Activated naive CD4-positive, alpha-beta T cell treated with anti-CD3 and anti-CD28 coated beads, Interleukin-2, amount 10 ng/mL, durations not matched to agents 7 days and 5 days (primary cell): ENCODE data around the gene PGBD5.

Experiments used
- CTCF ChIA-PET: fragments of 350-600 bp; sonication (Branson Sonifier 250); formaldehyde crosslinking; loops from one replicate; lab custom pipeline; 2021; ENCODE audit warnings: antibody characterized with exemption; lab: Charles Lee
- DNase-seq: peaks from one replicate; pipeline ENCODE4 v3.0.0-alpha.2; 2020
- H3K27ac Mint-ChIP-seq: one replicate; pipeline ENCODE4 v1.8.0; 2021; ENCODE audit warnings: mild to moderate bottlenecking, moderate library complexity, mixed read lengths
- H3K27me3 Mint-ChIP-seq: one replicate; pipeline ENCODE4 v1.8.0; 2021; ENCODE audit warnings: mild to moderate bottlenecking, mixed read lengths
- H3K36me3 Mint-ChIP-seq: one replicate; pipeline ENCODE4 v1.8.0; 2021; ENCODE audit warnings: mixed read lengths
- H3K4me1 Mint-ChIP-seq: one replicate; pipeline ENCODE4 v1.8.0; 2021; ENCODE audit warnings: mixed read lengths
- H3K4me3 Mint-ChIP-seq: one replicate; pipeline ENCODE4 v1.8.0; 2021; ENCODE audit warnings: mild to moderate bottlenecking, moderate library complexity, mixed read lengths
- H3K9me3 Mint-ChIP-seq: one replicate; pipeline ENCODE4 v1.8.0; 2021; ENCODE audit warnings: mixed read lengths

The PGBD5 gene

DNA sequence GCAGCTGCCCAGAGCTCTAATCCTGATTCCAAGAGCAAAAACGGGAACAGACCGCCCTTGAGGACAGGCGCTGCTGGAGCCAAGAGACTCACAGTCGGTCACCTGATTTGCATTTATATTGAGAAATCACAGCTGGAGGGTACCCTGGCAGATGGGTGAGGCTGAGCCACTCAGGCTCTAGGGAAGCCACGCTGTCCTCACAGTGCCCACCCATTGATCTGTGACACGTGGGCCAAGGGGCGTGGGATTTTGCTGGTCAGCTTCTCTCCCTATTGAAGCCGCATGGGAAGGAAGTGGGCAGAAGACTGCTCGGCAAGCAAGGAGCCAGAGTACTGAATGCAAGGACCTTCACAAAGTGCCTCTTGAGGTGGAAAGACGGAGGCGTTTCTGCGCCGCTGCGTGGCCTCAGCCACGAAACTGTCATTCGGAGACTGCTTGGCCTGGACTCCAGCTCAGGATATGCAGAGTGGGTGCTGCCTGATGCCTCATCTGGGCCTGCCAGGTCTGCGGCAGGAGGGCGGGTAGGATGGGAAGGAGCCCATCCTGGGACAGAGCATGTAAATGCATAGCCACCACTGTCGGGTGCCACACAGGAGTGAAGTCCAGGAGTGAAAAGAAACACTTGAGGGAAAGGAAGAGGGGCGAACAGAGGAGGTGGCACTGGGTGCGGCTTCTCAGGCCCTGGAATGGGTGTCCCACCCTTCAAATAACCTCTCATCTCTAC, 139.8 kb downstream of the PGBD5 start:
- DNase-seq, result no peak
- CTCF ChIA-PET, result no interaction called here
- no peaks in the 10 kb centered on the region for H3K9me3 Mint-ChIP-seq
- peaks cover 13% of the 10 kb centered on the region for H3K27me3 Mint-ChIP-seq
- H3K36me3 Mint-ChIP-seq, result peaks cover 2% of the 10 kb centered on the region
- H3K27ac Mint-ChIP-seq, result no peak overlapping the region
- H3K4me1 Mint-ChIP-seq, result peaks cover 19% of the 10 kb centered on the region
- no peak overlapping the region for H3K4me3 Mint-ChIP-seq

DNA sequence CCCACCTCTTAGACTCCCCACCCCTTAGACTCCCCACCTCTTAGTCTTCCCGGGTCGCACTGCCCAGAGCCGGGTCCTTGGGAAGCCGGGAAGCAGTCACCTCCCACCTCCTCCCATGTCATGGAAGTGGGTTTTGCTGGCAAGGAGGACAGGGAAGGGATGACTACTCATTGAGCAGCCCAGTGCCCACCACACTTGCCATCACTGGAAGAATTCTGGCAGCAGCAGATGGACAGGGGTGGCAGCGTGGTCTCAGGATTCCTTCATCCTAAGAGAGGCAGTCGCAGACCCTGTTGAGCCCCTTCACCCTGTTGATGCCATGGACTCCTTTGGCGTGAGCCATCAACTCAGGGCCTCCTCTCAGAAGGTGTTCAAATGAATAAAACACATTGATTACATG, 140.8 kb downstream of the PGBD5 start:
- H3K4me3 Mint-ChIP-seq, result no peak overlapping the region
- peaks cover 24% of the 10 kb centered on the region for H3K4me1 Mint-ChIP-seq
- no peaks in the 10 kb centered on the region for H3K9me3 Mint-ChIP-seq
- no peak overlapping the region for H3K27ac Mint-ChIP-seq
- H3K36me3 Mint-ChIP-seq, result peaks cover 5% of the 10 kb centered on the region
- peaks cover 9% of the 10 kb centered on the region for H3K27me3 Mint-ChIP-seq
- DNase-seq, result peak; percentile 11
- CTCF ChIA-PET, result no interaction called here

DNA sequence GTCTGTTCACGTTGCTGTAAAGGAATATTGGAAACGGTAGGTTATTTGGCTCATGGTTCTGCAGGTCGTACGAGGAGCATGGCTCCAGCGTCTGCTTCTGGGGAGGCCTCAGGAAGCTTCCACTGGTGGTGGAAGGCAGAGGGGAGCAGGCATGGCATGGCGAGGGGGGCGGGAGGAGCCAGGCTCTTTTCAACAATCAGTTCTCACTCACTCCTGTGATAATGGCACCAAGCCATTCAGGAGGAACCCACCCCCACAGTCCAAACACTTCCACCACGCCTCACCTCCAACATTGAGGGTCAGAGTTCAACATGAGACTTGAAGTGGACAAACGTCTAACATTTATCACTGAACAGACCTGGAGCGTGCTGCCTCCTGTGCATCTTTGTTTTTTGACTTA, 141.2 kb downstream of the PGBD5 start:
- Mint-ChIP-seq H3K27ac (no peak overlapping the region), H3K27me3 (peaks cover 4% of the 10 kb centered on the region), H3K9me3 (no peaks in the 10 kb centered on the region), H3K36me3 (peaks cover 5% of the 10 kb centered on the region), H3K4me1 (peaks cover 24% of the 10 kb centered on the region), H3K4me3 (no peak overlapping the region)
- CTCF ChIA-PET, result no interaction called here
- DNase-seq, result peak; percentile 3

DNA sequence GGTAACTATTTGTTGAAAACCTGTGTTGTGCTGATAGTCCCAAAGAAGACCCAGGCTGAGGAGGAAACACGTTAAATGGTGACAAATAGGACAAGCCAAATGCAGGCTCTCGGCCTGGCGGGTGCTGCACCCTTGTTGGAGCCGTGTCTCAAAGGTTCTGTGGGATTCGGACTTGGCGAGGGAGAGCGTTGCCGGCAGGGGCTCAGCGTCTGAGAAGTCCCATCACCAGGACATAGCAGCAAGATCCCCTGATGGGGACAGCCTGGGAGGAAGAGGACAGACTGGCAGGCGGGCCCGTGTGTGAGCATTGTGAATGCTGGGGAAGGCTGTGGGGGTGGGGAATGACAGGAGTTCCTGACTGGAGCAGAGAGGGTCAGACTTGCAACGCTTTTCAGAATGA, 142.5 kb downstream of the PGBD5 start:
- peak; percentile 5 for DNase-seq
- H3K36me3 Mint-ChIP-seq, result peaks cover 12% of the 10 kb centered on the region
- H3K27ac Mint-ChIP-seq, result no peak overlapping the region
- H3K9me3 Mint-ChIP-seq, result no peaks in the 10 kb centered on the region
- peaks cover 4% of the 10 kb centered on the region for H3K27me3 Mint-ChIP-seq
- CTCF ChIA-PET, result interaction anchor here (1.0 kb wide), 1 partner anchor 623 kb away, joined by 3 read pairs; no protein-coding TSS in a partner anchor
- H3K4me1 Mint-ChIP-seq, result peaks cover 36% of the 10 kb centered on the region
- H3K4me3 Mint-ChIP-seq, result no peak overlapping the region

DNA sequence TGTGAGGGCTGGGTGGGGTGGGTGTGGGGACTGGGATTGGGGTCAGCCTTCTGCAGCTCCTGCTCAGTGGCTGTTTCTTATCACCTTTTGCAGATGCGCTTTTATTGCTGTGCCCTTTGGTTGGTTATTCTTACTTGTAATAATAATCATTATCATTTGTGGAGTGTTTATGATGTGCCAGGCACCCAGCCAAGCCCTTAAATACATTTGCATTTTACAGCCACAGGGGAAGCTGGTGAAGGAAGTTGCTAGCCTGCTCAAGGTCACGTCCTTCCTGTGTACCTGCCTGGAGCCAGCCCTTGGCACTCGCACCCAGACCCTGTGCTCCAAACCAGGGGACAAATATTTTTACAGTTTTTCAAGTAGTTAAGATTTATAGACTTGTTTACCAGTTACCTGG, 144.0 kb downstream of the PGBD5 start:
- CTCF ChIA-PET, result no interaction called here
- peak overlapping the region; percentile 63 for H3K27ac Mint-ChIP-seq
- DNase-seq, result peak; percentile 26
- no peaks in the 10 kb centered on the region for H3K9me3 Mint-ChIP-seq
- peaks cover 49% of the 10 kb centered on the region for H3K4me1 Mint-ChIP-seq
- H3K4me3 Mint-ChIP-seq, result peak overlapping the region; percentile 21
- no peaks in the 10 kb centered on the region for H3K27me3 Mint-ChIP-seq
- peaks cover 20% of the 10 kb centered on the region for H3K36me3 Mint-ChIP-seq

DNA sequence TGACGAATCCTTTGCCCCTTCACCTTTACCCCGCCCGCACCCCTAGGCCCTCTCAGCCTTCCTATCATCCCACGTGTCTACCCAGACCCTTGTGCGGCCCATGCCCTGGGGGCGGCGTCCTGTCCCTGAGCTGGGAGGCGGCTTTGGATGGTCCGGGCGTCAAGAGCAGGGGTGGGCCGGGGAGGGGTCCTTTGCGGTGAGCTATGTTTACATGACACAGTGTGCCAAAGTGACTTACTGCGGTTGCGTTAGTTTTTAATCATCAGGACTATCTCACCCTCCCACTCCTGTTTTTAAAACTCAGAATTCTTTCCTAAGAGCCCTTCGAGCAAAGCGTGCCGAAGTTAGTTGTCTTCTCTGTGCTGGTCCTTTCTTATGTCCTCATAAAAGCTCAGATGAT, 144.6 kb downstream of the PGBD5 start:
- H3K4me3 Mint-ChIP-seq, result peak overlapping the region; percentile 26
- peak overlapping the region; percentile 63 for H3K27ac Mint-ChIP-seq
- H3K36me3 Mint-ChIP-seq, result peaks cover 22% of the 10 kb centered on the region
- H3K9me3 Mint-ChIP-seq, result no peaks in the 10 kb centered on the region
- peaks cover 55% of the 10 kb centered on the region for H3K4me1 Mint-ChIP-seq
- peak; percentile 25 for DNase-seq
- H3K27me3 Mint-ChIP-seq, result no peaks in the 10 kb centered on the region
- CTCF ChIA-PET, result interaction anchor here (0.9 kb wide), 1 partner anchor 24 kb away, joined by 3 read pairs; no protein-coding TSS in a partner anchor

DNA sequence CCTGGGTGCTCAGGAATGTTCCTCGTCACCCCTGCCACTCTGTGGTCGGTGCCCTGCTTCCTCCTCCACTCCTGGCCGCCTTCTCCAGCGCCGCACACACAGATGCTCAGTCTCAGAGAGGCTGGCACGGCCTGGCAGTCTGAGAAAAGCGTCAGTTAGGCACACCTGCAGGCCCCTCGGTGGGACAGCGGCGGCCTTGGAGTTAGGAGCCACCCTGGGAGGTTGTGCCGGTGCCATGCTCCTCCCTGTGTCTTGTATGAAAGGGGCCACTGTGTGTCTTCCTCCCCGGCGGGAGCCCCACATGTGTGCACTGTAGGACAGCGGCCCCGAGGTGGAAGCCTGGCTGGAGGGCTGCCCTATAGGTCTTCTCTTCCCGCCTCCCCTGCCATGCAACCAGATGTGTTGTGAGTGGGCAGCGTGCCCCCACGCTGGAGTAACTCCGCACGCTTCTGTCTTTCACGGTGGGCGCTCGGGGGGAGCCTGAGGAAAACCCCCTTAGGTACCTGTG, 145.2 kb downstream of the PGBD5 start:
- peaks cover 22% of the 10 kb centered on the region for H3K36me3 Mint-ChIP-seq
- CTCF ChIA-PET, result interaction anchor here (0.9 to 1.0 kb wide), 3 partner anchors 8 to 620 kb away, joined by 3 read pairs; no protein-coding TSS in a partner anchor

DNA sequence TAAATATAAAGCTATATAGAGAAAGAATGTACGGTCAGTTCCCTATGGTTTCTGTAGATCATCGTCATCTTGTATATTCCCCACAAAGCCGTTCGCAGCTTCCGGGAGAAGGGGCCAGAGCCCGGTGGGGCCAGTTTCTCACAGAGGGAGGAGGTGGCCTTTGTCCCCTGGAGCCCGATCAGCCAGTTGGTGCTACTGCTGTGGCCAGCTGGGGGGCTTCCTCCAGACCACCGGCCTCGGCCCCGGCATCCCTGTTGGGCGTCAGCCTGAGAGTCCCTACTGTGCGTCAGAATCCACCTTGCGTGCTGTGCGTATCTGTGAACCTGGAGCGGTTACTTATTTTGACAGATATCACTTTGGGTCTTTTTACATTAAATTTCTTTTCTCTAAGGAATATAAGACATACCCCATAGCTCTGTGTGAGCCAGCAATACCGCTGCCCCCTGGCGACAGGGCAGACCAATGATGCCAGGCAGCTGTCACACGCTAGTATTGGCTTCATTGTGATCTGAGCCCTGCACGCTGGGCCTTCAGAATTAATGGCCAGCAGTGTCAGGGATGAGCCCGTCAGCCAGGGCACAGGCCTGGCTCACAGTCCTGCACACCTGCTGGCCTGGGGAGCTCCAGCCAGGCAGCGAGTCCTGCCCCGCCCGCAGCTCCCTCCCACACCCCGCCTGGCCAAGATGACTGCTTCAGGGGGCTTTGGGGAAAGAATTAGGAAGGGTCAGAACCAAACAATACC, 145.9 kb downstream of the PGBD5 start:
- CTCF ChIA-PET, result interaction anchor here (0.9 to 1.0 kb wide), 2 partner anchors 9 to 619 kb away, joined by 3 read pairs; no protein-coding TSS in a partner anchor
- H3K27ac Mint-ChIP-seq, result peak overlapping the region; percentile 80
- DNase-seq, result peak; percentile 34
- no peaks in the 10 kb centered on the region for H3K9me3 Mint-ChIP-seq
- H3K36me3 Mint-ChIP-seq, result peaks cover 22% of the 10 kb centered on the region
- no peaks in the 10 kb centered on the region for H3K27me3 Mint-ChIP-seq
- peaks cover 59% of the 10 kb centered on the region for H3K4me1 Mint-ChIP-seq
- H3K4me3 Mint-ChIP-seq, result no peak overlapping the region

More for the DNA sequence above, 145.2 kb downstream of the PGBD5 start:
- Mint-ChIP-seq H3K4me1 (peaks cover 59% of the 10 kb centered on the region), H3K27ac (peak overlapping the region; percentile 63), H3K4me3 (peak overlapping the region; percentile 26), H3K27me3 (no peaks in the 10 kb centered on the region), H3K9me3 (no peaks in the 10 kb centered on the region)
- peak; percentile 19 for DNase-seq

DNA sequence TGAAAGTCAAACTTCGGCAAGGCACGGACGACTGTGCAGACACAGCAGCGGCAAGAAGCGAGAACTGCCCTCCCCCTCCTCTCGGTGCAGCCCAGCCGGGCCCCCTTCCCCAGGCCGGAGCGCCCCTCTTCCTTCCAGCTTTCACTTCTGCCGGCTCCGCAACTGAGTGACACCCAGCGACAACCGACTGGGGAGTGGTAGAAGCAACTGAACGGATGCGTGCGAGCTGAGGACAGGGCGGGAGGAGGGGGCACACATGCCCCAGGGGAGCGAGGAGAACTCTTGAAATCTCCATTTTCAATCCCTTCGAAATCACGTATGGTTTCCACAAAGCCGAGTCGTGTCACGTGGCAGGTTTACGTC, 146.6 kb downstream of the PGBD5 start:
- Mint-ChIP-seq H3K36me3 (peaks cover 22% of the 10 kb centered on the region), H3K4me1 (peaks cover 60% of the 10 kb centered on the region)

DNA sequence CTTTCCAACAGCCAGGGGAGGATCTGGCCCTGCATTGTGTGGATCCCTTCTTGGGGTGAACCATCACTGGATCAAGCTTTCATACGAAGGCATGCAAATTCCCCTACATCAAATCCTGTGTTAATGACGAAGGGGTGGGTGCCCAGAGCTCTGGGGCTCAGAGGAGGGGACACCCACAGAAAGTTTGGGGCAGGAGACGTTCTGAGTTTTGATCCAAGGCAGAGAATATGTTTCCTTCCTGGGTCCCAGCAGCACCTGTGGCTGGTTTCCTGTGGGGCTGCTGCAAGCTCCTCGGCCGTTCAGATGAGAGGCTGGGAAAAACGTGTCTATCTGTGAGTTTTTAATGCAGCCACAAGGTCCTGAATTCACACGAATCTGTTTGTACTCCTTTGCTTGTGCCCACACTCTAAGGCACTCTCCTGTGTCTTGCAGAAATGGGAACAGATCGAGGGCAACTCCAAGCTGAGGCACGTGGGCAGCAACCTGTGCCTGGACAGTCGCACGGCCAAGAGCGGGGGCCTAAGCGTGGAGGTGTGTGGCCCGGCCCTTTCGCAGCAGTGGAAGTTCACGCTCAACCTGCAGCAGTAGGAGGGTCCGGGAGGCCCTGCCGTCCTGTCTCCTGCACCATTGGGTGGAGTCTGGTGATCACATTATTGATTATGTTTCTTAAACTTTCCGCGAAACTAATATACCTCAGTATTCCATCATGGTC, 147.1 kb downstream of the PGBD5 start:
- DNase-seq, result peak; percentile 23
- Mint-ChIP-seq H3K27ac (peak overlapping the region; percentile 75), H3K9me3 (no peaks in the 10 kb centered on the region), H3K4me3 (no peak overlapping the region), H3K4me1 (peaks cover 65% of the 10 kb centered on the region), H3K27me3 (no peaks in the 10 kb centered on the region), H3K36me3 (peaks cover 22% of the 10 kb centered on the region)
- CTCF ChIA-PET, result no interaction called here

More for the DNA sequence above, 146.6 kb downstream of the PGBD5 start:
- no peaks in the 10 kb centered on the region for H3K9me3 Mint-ChIP-seq
- peak; percentile 17 for DNase-seq
- CTCF ChIA-PET, result no interaction called here
- H3K4me3 Mint-ChIP-seq, result no peak overlapping the region
- no peaks in the 10 kb centered on the region for H3K27me3 Mint-ChIP-seq
- H3K27ac Mint-ChIP-seq, result peak overlapping the region; percentile 80

DNA sequence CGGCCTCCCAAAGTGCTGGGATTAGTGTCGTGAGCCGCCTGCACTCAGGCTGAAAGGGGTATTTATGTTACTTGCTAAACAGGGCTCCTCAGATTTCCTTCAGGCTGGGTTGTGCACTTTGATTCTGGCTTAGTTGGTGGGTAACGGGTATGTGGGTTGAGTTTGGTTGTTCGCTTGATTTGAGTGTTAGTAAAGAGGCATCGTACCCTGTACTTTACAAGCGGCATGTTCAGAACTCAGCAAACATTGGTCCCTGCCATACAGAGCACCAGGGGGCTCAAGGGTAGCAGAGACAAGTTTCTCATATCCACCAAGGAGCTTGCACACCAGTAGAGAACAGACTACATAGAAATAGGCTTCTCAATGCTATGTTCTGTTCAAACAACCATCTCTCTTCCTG, 147.8 kb downstream of the PGBD5 start:
- Mint-ChIP-seq H3K4me1 (peaks cover 69% of the 10 kb centered on the region), H3K27me3 (no peaks in the 10 kb centered on the region), H3K36me3 (peaks cover 22% of the 10 kb centered on the region), H3K4me3 (no peak overlapping the region), H3K9me3 (no peaks in the 10 kb centered on the region), H3K27ac (peak overlapping the region; percentile 75)
- DNase-seq, result no peak
- CTCF ChIA-PET, result interaction anchor here (1.2 kb wide), 1 partner anchor 26 kb away, joined by 4 read pairs; no protein-coding TSS in a partner anchor

DNA sequence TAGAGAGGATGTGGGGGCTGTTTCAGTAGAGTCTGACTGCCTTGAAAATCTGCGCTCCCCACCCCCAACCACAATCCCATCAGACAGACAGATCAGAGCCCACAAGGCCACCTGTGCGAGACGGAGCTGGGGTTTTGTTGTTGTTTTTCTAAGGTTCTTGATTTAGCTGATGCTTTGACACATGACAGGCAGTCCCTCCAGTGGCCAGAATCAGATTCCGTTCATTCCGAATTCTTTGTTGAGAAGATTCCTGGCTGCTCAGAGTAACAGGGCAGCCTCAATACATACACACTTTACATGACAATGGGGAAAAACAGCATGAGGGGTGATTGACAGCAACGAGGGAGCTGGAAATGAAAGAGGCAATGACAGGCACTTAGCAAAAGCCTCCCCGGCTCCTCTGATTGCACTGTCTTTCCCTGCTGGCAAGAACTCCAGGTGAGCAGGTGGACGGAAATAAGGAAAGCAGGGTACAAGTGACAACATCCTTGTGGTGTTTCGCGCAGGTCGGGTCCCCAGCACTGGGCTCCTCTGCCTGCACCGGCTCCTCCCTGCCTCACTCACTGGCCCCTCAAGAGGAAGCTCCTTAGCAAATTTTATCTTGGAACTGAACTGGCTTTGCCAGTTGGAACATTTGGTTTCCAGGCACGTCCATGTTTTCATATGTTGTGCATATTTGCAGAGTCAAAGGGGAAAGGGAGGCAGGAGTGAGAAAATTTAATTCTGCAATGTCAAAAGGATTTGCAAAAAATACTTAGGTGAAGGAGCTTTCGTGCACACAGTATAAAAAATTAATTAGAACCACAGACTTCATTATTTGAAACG, 148.7 kb downstream of the PGBD5 start:
- H3K27me3 Mint-ChIP-seq, result no peaks in the 10 kb centered on the region
- CTCF ChIA-PET, result interaction anchor here (1.2 kb wide), 3 partner anchors 11 to 167 kb away, joined by 3 to 4 read pairs (median 4); no protein-coding TSS in a partner anchor
- H3K9me3 Mint-ChIP-seq, result no peaks in the 10 kb centered on the region
- H3K4me3 Mint-ChIP-seq, result peak overlapping the region; percentile 50
- H3K27ac Mint-ChIP-seq, result peak overlapping the region; percentile 88
- peaks cover 74% of the 10 kb centered on the region for H3K4me1 Mint-ChIP-seq
- H3K36me3 Mint-ChIP-seq, result peaks cover 22% of the 10 kb centered on the region
- peak; percentile 52 for DNase-seq

DNA sequence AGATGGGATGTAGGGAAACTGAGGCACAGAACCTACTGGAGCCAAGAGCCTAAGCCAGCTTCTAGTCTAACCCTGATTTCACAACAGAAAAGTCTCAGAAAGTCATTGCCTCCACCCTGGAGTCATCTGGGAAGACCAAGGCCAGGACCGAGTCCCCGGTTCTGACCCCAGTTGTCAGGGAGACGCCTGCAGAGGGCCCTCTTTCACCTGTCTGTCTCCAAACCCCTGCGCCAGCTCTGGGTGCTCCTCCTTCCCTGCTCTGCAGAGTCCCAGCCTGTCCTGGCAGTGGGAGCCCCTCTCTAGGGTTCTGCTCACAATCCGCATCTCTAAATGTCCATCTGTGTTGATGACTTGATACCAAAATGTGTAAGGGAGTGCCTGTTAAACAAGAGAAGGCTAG, 149.7 kb downstream of the PGBD5 start:
- CTCF ChIA-PET, result no interaction called here
- peak; percentile 5 for DNase-seq
- peaks cover 70% of the 10 kb centered on the region for H3K4me1 Mint-ChIP-seq

More for the DNA sequence above, 149.7 kb downstream of the PGBD5 start:
- Mint-ChIP-seq H3K27ac (no peak overlapping the region), H3K27me3 (no peaks in the 10 kb centered on the region), H3K4me3 (no peak overlapping the region), H3K9me3 (no peaks in the 10 kb centered on the region), H3K36me3 (peaks cover 19% of the 10 kb centered on the region)
